Myometrial cell (primary cell): ENCODE data around the gene CLCA2. TPM values are rescaled to one million over a fixed set of nuclear protein-coding genes. Genes with fewer than 3 reads are reported as not detected.

ENCODE experiments used
- total RNA-seq: library from RNA; depleted of rRNA; stranded (reverse); fragments of >200 nt; gene quantifications from 2 replicates; pipeline ENCODE4 v1.2.3, GENCODE V29; 2015

Gene CLCA2
- total RNA-seq, result under 0.01 TPM in 1 of 2 replicates, not detected in the other

GRCh38 chr1:86423873-86424272 lies at the start of gene CLCA2:
CLCA2 (plus strand) TSS chr1:86424171; CDS start chr1:86424248, 77 bp downstream.

DNA sequence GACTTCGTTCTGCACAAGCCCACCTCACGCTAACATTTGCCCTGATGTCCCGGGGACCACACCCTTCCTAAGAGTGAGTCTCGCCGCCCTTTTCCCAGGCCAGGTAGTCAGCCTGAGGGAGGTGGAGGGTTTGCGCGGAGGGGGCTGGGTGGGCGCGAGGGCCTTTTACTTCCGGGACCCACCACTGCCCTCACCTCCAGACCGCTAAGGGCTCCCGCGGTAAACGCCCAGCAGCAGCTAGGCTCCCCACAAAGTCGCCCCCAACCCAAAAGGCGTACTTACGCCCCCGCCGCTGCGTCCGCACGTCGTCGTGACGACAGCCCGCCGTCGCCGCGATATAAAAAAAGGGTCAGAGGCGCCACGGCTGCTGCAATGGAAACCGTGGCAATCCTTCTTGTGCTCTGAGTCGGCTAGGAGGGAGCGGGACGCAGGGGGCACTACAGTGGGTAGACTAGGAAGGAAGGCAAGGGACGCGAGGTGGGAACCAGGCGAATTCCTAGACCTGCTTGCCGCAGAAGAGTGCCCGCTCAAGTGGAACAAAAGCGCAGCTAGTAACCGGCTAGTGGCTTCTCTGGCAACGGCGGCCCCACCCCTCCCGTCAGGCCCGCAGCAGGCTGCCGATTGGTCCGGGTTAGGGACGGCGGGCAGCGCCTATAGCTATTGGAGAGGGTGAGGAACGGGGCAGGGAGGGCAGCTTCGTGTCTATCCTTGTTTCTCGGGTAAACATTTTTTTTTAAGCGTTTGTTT lies 28.0 kb upstream of the CLCA2 start, which contains the start of gene ODF2L:
ODF2L (minus strand) TSS at position 573 of the 747 bp plus-strand sequence. CDS start 9,296 bp downstream, outside the sequence.

DNA sequence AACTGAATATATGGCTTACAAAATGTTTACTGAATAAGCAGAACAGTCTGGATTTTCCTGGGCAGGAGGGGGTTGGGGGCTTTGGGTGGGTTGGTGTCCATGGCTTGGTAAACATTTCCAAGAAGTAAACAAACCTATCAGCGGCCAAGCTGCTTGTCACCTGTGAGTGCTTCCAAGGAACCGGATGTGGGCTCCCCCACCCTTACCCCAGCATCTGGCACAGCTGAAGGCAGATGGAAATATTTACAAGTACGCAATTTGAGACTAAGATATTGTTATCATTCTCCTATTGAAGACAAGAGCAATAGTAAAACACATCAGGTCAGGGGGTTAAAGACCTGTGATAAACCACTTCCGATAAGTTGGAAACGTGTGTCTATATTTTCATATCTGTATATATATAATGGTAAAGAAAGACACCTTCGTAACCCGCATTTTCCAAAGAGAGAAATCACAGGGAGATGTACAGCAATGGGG lies 44.6 kb downstream of the CLCA2 start, which contains the start of gene CLCA1:
CLCA1 (plus strand) TSS at position 427 of the 477 bp plus-strand sequence; CDS start at position 472, 45 bp downstream.

Other genes starting within 250 kb of the CLCA2 start
- 11.8 and 25.2 TPM in 2 replicates for gene ODF2L, start 27.8 kb upstream of the CLCA2 start, total RNA-seq
- not detected in 2 replicates for gene CLCA1, start 44.8 kb downstream of the CLCA2 start, total RNA-seq
- gene CLCA4, start 122.9 kb downstream of the CLCA2 start, total RNA-seq, result not detected in 2 replicates